Mesenchymal stem cell (in vitro differentiated cells and primary cell): ENCODE measurements around the gene MRC2.

ENCODE experiments used
- DNase-seq: peaks from one replicate; pipeline ENCODE4 v3.0.0-alpha.2; 2013
- H2AFZ ChIP-seq: one replicate; pipeline ENCODE4 v1.6.1; 2013; ENCODE audit warnings: low read depth, mild to moderate bottlenecking, control low read depth, inconsistent platforms, low read length, moderate library complexity
- H2AK5ac ChIP-seq: 2 replicates; pipeline ENCODE4 v1.6.1; 2013; ENCODE audit warnings: low read length, moderate library complexity, mild to moderate bottlenecking, inconsistent platforms; ENCODE audit not compliant: severe bottlenecking
- H2BK120ac ChIP-seq: one replicate; pipeline ENCODE4 v1.6.1; 2013; ENCODE audit warnings: low read depth, mild to moderate bottlenecking, inconsistent platforms, low read length, moderate library complexity
- H2BK12ac ChIP-seq, 2 experiments: one replicate each; pipeline ENCODE4 v1.6.1; 2013; ENCODE audit warnings: inconsistent platforms in 2 of 2, low read length in 2 of 2, mild to moderate bottlenecking in 2 of 2, moderate library complexity in 2 of 2, control low read depth in 1 of 2
- H2BK15ac ChIP-seq: one replicate; pipeline ENCODE4 v1.6.1; 2013; ENCODE audit warnings: mild to moderate bottlenecking, low read depth, inconsistent platforms; ENCODE audit not compliant: poor library complexity, severe bottlenecking
- H2BK5ac ChIP-seq: 2 replicates; pipeline ENCODE4 v1.6.1; 2013; ENCODE audit warnings: low read depth, mild to moderate bottlenecking, low read length, control low read depth, inconsistent platforms; ENCODE audit not compliant: poor library complexity, severe bottlenecking
- H3K14ac ChIP-seq, 2 experiments: one replicate each; pipeline ENCODE4 v1.6.1; 2013; ENCODE audit warnings: inconsistent platforms in 2 of 2, low read length in 2 of 2, control low read depth in 1 of 2, mild to moderate bottlenecking in 1 of 2, moderate library complexity in 1 of 2
- H3K18ac ChIP-seq, 2 experiments: one replicate each; pipeline ENCODE4 v1.6.1; 2013; ENCODE audit warnings: inconsistent platforms in 2 of 2, low read length in 2 of 2, control low read depth in 1 of 2, low read depth in 1 of 2, mild to moderate bottlenecking in 1 of 2
- H3K23ac ChIP-seq, 2 experiments: one replicate each; pipeline ENCODE4 v1.6.1; 2013; ENCODE audit warnings: inconsistent platforms in 2 of 2, low read length in 2 of 2, mild to moderate bottlenecking in 2 of 2, moderate library complexity in 2 of 2, control low read depth in 1 of 2
- H3K27ac ChIP-seq: 2 replicates; pipeline ENCODE4 v1.5.1; 2013; ENCODE audit warnings: mild to moderate bottlenecking, moderate library complexity, low read length, control low read depth, inconsistent platforms; ENCODE audit not compliant: poor library complexity, severe bottlenecking
- H3K27me3 ChIP-seq, 2 experiments: 2 replicates each; pipeline versions ENCODE4 v1.6.1 to v1.7.0; 2013; ENCODE audit warnings: low read length in 2 of 2, mild to moderate bottlenecking in 2 of 2, moderate library complexity in 2 of 2, control low read depth in 1 of 2, inconsistent platforms in 1 of 2; ENCODE audit not compliant: control insufficient read depth in 1 of 2, insufficient read depth in 1 of 2
- H3K36me3 ChIP-seq, 2 experiments: 2 replicates each; pipeline versions ENCODE4 v1.6.1 to v1.7.0; 2013; ENCODE audit warnings: low read length in 2 of 2, control low read depth in 1 of 2, inconsistent platforms in 1 of 2, low read depth in 1 of 2, mild to moderate bottlenecking in 1 of 2; ENCODE audit not compliant: insufficient read depth in 2 of 2, control insufficient read depth in 1 of 2
- H3K4ac ChIP-seq, 2 experiments: one replicate each; pipeline ENCODE4 v1.6.1; 2013; ENCODE audit warnings: inconsistent platforms in 2 of 2, low read length in 2 of 2, mild to moderate bottlenecking in 2 of 2, moderate library complexity in 2 of 2, control low read depth in 1 of 2, low read depth in 1 of 2
- H3K4me1 ChIP-seq: 2 replicates; pipeline ENCODE4 v1.6.1; 2013; ENCODE audit warnings: low read depth, low read length, control low read depth; ENCODE audit not compliant: control insufficient read depth, insufficient read depth
- H3K4me2 ChIP-seq: 2 replicates; pipeline ENCODE4 v1.6.1; 2013; ENCODE audit warnings: low read length, mild to moderate bottlenecking, inconsistent platforms; ENCODE audit not compliant: poor library complexity, severe bottlenecking
- H3K4me3 ChIP-seq, 2 experiments: 2 replicates each; pipeline versions ENCODE4 v1.5.1 to v1.7.0; 2013; ENCODE audit warnings: low read length in 2 of 2, mild to moderate bottlenecking in 2 of 2, control low read depth in 1 of 2, low read depth in 1 of 2; ENCODE audit not compliant: insufficient read depth in 1 of 2
- H3K79me1 ChIP-seq: replicated peaks from 2 replicates; pipeline ENCODE4 v1.6.1; 2013; ENCODE audit warnings: mild to moderate bottlenecking, control low read depth, low read length, inconsistent platforms; ENCODE audit not compliant: poor library complexity, severe bottlenecking
- H3K9ac ChIP-seq: 2 replicates; pipeline ENCODE4 v1.7.0; 2013; ENCODE audit warnings: mild to moderate bottlenecking, low read length, moderate library complexity
- H3K9me3 ChIP-seq: 2 replicates; pipeline ENCODE4 v1.7.0; 2013; ENCODE audit warnings: mild to moderate bottlenecking, low read length; ENCODE audit not compliant: control insufficient read depth
- H4K8ac ChIP-seq: one replicate; pipeline ENCODE4 v1.6.1; 2013; ENCODE audit warnings: inconsistent platforms, mild to moderate bottlenecking, low read length, moderate library complexity
- H4K91ac ChIP-seq: one replicate; pipeline ENCODE4 v1.6.1; 2013; ENCODE audit warnings: mild to moderate bottlenecking, low read length, inconsistent platforms
- WGBS: methylation state at CpG from one replicate; pipeline ENCODE4 v1.1.7; 2013; ENCODE audit warnings: mixed read lengths; 5-methylcytosine and 5-hydroxymethylcytosine counted together

Gene MRC2

DNA sequence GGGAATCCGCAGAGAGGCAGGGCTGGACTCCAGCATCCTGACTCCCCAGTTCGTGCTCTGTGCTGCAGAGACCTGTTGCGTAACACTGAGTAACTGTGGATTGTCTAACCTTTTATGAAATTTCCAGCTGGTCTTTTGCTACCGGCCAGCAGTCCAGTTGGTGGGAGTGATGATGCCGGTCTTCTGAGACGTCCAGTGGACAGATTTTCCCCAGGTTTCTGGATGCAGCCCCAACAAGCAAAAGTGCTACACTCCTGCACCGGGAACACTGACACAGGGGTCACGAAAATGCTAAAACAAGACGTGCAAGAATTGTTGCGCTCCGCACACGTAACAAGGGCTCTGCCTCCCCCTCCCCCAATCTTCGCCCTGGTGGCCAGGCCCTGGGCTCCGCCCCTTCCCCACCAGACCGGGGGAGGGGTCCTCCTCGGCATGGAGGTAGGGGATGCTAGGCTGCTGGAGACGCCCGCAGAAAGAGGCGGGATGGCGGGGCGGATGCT, 701 bp upstream of the MRC2 start:
- Histone ChIP-seq H4K91ac (peak overlapping the region; percentile 97), H2BK5ac (peak overlapping the region; percentile 87), H3K14ac (peak overlapping the region in 1 of 2 experiments; percentile 90), H2BK15ac (peak overlapping the region; percentile 90), H3K9me3 (no peaks in the 10 kb centered on the region), H4K8ac (peak overlapping the region; percentile 59), H3K18ac (peak overlapping the region; percentile 90 to 96), H2BK120ac (peak overlapping the region; percentile 91), H2AK5ac (peak overlapping the region; percentile 18), H3K23ac (no peak overlapping the region), H3K4me3 (peak overlapping the region; percentile 87 to 89), H2BK12ac (peak overlapping the region; percentile 57 to 67), H3K79me1 (peaks cover 3% of the 10 kb centered on the region), H3K27ac (peak overlapping the region; percentile 95), H3K9ac (peak overlapping the region; percentile 96), H2AFZ (peak overlapping the region; percentile 73), H3K4ac (peak overlapping the region; percentile 86 to 93), H3K4me2 (peak overlapping the region; percentile 84), H3K36me3 (peaks cover 22 to 28% of the 10 kb centered on the region in 2 experiments), H3K4me1 (peaks cover 38% of the 10 kb centered on the region), H3K27me3 (no peaks in the 10 kb centered on the region)
- DNase-seq: peak; percentile 93
- 3% methylated on average over 14 of the region's 21 CpGs for WGBS

DNA sequence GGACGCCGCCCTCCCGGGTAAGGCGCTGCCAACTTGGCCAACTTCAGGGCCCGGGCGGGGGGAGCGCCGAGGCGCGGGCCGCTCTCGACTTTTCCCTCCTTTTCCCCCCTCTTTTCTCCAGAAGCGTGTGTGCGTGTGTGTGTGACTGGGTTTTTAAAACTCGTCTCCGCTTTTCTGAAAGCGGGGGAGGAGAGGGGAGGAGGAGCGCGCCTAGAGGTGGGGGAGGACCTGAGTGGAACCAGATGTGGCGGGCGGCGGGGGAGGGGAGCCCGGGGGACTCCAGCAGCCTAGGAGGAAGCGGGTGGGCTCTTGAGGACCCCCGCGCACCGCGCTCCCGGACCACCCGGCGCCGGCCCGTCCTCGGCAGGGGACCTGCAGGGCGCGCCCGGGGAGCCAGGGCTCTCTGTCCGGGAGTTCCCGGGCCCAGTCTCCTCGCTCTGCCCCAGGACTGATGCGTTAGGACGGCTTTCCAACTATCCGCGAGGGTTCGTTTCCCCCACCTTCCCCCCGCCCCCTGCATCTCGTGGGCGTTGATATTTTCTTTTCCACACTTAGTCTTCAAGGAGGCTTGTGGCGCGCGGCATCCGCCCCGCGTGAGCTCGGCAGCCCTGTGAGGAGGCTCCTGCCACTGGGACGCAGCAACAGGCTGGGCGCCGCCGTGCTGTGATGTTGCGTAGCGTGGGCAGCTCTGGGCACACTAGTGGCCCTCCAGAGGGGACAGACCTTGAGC, 599 bp downstream of the MRC2 start:
- peaks cover 19 to 35% of the 10 kb centered on the region in 2 experiments for H3K36me3 ChIP-seq
- peak overlapping the region; percentile 87 for H2BK5ac ChIP-seq
- H4K8ac ChIP-seq: peak overlapping the region; percentile 87
- H3K14ac ChIP-seq: peak overlapping the region; percentile 65 to 93
- H3K4me2 ChIP-seq: peak overlapping the region; percentile 87
- no peaks in the 10 kb centered on the region for H3K27me3 ChIP-seq
- H3K4me1 ChIP-seq: peaks cover 47% of the 10 kb centered on the region
- H4K91ac ChIP-seq: peak overlapping the region; percentile 97
- H3K79me1 ChIP-seq: peaks cover 5% of the 10 kb centered on the region
- H3K4me3 ChIP-seq: peak overlapping the region; percentile 87 to 89
- peak overlapping the region in 1 of 2 experiments; percentile 59 for H2BK12ac ChIP-seq
- no peaks in the 10 kb centered on the region for H3K9me3 ChIP-seq
- H3K23ac ChIP-seq: peak overlapping the region in 1 of 2 experiments; percentile 85
- H2AFZ ChIP-seq: no peak overlapping the region
- peak overlapping the region; percentile 97 for H3K18ac ChIP-seq
- H3K9ac ChIP-seq: peak overlapping the region; percentile 96
- peak overlapping the region; percentile 94 for H2BK120ac ChIP-seq
- WGBS: under 1% methylated on average over 45 of the region's 61 CpGs
- H3K27ac ChIP-seq: peak overlapping the region; percentile 95
- H2BK15ac ChIP-seq: peak overlapping the region; percentile 93
- H3K4ac ChIP-seq: peak overlapping the region; percentile 86 to 93
- DNase-seq: peak; percentile 80
- H2AK5ac ChIP-seq: peak overlapping the region; percentile 40

DNA sequence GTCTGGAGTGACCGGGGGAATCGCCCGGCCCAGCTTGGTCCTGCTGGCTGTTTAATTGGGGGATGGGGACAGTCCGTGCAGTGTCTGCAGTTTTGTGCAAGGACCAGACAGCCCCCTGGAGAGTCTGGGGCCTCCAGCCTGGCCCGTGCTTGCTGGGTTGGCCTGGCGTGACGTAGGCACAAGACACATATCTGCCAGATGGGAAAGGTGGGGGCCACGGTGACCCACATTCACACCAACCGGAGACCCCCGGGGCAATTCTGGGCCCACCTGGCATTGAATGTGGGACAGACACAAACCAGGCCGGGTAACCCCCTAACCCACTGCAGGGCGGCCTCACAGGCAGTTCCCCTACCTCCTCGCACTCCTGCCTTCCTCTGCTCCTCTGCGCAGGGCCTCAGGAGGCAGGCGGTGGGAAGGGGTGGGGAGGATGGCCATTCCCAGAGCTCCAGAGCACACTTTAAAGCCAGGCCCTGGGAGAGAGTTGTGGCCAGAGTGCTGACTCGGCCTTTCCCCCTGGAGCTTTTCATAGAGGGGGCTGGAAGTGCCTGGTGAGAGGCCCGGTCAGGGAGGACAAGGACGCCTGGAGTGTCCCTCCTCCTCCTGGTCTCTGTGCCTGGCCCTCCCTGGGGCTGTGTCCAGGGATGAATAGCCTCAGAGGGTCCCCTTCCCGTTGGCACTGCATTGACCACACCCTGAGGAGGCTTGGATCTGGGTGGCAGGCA, 1.5 kb downstream of the MRC2 start:
- Histone ChIP-seq H3K18ac (peak overlapping the region; percentile 88 to 97), H4K91ac (peak overlapping the region; percentile 95), H3K14ac (peak overlapping the region in 1 of 2 experiments; percentile 94), H4K8ac (peak overlapping the region; percentile 89), H2BK5ac (peak overlapping the region; percentile 68), H3K27me3 (no peaks in the 10 kb centered on the region), H3K36me3 (peaks cover 13 to 34% of the 10 kb centered on the region in 2 experiments), H3K4me3 (peak overlapping the region; percentile 50 to 89), H3K23ac (peak overlapping the region; percentile 16 to 83), H3K4me2 (peak overlapping the region; percentile 87), H2AK5ac (peak overlapping the region; percentile 18), H3K4ac (peak overlapping the region; percentile 88 to 94), H3K79me1 (peaks cover 5% of the 10 kb centered on the region), H2AFZ (no peak overlapping the region), H2BK120ac (peak overlapping the region; percentile 94), H3K9me3 (no peaks in the 10 kb centered on the region), H3K4me1 (peaks cover 49% of the 10 kb centered on the region), H3K9ac (peak overlapping the region; percentile 96), H2BK15ac (peak overlapping the region; percentile 84), H2BK12ac (peak overlapping the region; percentile 86 to 92), H3K27ac (peak overlapping the region; percentile 95)
- WGBS: 2% methylated on average over 16 of the region's 19 CpGs
- peak; percentile 89 for DNase-seq
